GM12875 (cell line): ENCODE results near the gene U2AF1L4.

Experiments used
- H3K4me3 ChIP-seq: one replicate; pipeline ENCODE4 v1.5.1; 2011; ENCODE audit warnings: low read depth, low read length, control low read depth
- TF ChIP-seq, protein P1 (sequence below): IDR thresholded peaks from 2 replicates; pipeline ENCODE4 v1.5.1; 2011; ENCODE audit warnings: low read depth, mild to moderate bottlenecking, control low read depth, inconsistent platforms, low read length, moderate library complexity, borderline replicate concordance; ENCODE audit not compliant: insufficient read depth

The U2AF1L4 gene

DNA sequence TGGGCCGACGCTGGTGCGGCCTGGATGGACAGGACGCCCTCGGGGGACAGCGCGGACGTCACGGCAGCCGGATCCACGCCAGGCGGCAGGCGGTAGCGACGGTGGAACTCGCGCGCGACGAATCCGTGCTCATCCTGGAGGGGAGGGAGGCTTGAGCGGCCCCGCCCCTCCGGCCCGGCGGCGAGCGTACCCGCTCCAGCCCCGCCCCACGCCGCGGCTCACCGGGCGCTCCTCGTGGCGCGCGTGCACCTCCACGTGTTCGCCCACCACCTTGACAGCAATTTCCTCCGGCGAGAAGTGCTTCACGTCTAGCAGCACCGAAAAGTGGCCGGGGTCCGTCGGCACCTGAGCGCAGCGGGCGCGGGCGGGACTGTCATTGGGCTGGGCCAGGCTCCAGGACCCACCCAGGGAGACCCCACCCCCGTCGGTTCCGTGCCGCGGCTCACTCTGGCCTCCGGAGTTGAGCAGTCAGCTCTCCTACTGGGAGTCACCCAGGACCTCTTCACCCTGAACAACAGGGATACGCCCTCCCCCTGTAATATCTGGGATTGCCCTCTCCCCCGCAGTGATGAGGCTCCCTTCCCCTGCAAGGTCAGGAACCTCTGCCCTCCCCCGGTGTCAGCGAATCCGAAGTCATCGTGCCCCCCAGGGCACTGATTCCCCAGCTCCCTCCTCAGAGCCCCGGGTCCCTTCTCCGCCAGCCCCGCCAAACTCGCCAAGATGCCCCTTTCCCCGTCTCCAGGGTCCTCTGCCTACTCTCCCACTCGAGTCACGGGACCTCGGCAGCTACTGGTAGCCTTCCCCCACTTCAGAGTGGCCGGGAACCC is 10.5 kb upstream of the U2AF1L4 start:
- no peak overlapping the region for H3K4me3 ChIP-seq

DNA sequence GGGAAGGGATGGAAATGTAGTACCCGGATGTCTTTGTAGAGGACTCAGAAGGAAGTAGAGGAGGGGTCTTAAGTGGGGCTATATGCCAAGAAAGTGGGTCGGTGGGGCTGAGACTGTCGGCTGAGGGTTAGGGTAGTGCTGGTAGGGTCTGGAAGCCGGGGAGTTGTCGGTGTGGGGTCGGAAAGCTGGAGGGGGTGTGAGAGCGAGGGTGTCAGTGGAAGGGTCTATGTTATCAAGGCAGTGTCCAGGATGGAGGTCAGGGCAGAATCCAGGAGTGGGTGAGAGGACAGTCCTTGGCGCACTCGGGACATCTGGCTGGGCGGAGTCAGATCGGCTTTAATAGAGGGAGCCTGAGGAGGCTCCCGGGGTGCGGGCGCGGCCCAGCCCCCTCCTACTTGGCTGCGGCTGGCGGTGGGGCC is 9.9 kb upstream of the U2AF1L4 start:
- no peak overlapping the region for H3K4me3 ChIP-seq
- TF ChIP-seq, protein P1, sequence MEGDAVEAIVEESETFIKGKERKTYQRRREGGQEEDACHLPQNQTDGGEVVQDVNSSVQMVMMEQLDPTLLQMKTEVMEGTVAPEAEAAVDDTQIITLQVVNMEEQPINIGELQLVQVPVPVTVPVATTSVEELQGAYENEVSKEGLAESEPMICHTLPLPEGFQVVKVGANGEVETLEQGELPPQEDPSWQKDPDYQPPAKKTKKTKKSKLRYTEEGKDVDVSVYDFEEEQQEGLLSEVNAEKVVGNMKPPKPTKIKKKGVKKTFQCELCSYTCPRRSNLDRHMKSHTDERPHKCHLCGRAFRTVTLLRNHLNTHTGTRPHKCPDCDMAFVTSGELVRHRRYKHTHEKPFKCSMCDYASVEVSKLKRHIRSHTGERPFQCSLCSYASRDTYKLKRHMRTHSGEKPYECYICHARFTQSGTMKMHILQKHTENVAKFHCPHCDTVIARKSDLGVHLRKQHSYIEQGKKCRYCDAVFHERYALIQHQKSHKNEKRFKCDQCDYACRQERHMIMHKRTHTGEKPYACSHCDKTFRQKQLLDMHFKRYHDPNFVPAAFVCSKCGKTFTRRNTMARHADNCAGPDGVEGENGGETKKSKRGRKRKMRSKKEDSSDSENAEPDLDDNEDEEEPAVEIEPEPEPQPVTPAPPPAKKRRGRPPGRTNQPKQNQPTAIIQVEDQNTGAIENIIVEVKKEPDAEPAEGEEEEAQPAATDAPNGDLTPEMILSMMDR, result no peak

More for the DNA sequence above, 10.5 kb upstream of the U2AF1L4 start:
- TF ChIP-seq, protein P1, result no peak

DNA sequence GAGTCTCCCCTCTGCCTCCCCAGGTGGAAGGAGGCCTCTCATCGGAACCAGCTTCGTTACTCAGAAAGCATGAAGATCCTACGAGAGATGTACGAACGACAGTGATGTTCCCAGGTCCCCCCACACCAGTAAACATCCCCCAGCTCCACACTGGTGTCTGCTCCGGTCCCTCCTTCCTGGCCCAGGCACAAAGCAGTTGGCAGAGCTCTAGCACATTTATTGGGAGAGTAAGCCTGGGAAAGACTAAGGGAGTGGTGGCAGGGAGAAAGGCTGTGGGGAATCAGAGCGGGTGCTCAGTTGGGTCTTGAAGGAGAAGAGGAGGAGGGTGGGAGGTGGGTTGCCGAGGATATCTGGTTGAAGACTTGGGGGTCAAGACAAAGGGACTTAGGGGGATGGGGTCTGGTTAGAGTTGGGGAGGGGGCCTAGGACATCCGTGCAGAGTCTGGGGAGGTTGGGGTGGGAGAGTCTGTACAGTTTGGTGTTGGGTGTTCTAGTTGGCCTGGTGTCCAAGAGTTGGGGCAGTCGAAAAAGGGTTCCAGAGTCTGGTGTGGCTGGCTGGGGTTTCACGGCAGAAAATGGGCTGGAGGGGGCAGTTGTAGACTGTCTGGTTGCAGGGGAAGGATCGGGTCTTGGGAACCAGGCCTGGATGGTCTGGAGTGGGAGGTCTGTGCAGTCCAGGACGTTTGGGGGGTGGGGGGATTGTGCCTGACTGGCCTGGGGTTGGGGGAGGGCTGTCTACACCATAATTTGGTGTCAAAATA is 9.3 kb upstream of the U2AF1L4 start:
- TF ChIP-seq, protein P1, result no peak
- H3K4me3 ChIP-seq, result no peak overlapping the region

DNA sequence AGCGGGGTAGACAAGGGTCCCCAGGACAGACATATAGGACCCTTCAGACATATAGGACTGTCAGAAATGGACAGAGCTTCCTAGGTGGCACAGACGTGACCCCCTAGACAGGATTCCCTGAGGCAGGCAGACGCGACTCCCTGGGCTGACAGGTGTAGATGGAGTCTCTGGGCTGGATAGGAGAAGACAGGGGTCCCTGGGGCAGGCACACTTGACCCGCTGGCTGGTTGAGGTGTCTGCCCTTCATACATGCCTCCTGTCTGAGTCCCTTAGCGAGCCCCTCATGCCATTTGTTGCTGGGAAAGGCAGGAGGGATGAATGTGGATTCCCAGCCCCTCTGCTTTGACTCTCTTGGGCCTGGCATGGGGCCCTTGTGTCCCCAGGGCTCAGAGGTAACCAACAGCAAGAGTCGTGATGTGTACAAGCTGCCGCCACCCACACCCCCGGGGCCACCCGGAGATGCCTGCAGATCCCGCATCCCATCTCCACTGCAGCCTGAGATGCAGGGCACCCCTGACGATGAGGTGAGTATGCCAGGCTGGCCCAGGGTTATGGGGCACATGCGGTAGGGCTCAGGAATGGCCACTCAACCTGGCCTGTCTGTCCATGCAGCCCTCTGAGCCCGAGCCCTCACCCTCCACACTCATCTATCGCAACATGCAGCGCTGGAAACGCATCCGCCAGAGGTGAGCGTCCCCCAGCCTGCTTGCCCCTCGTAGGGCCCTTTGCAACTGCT is 8.6 kb upstream of the U2AF1L4 start:
- no peak overlapping the region for H3K4me3 ChIP-seq
- TF ChIP-seq, protein P1, result no peak

DNA sequence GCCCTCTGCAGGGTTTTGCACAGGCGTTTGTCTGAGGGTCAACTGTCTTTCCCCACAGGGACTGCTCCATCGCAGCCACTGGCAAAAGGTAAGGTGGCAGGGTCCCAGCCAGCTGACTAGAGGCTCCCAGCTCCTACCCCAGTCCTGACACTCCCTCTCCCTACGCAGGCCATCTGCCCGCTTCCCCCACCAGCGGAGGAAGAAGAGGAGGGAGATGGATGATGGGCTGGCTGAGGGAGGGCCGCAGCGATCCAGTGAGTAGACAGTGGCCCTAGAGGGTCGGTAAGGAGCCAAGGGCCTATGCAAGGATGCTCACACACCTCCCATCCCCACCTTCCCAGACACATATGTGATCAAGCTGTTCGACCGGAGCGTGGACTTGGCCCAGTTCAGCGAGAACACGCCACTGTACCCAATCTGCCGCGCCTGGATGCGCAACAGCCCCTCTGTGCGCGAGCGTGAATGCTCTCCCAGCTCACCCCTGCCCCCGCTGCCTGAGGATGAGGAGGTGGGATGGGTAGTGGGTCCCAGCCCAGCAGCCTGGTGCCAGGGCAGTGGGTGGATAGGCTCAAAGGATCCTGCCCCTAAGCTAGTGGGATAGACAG is 7.6 kb upstream of the U2AF1L4 start:
- no peak overlapping the region for H3K4me3 ChIP-seq

More for the DNA sequence above, 7.6 kb upstream of the U2AF1L4 start:
- TF ChIP-seq, protein P1, result no peak
